Fibroblast of skin of scalp (primary cell): ENCODE data around the gene MAN1C1.
"Not testable (repeated sequence)": the region's sequence is repeated elsewhere in the genome, so short reads cannot be mapped to it uniquely, and the experiment has no call there.

Source experiments
- DNase-seq: peaks from one replicate; pipeline ENCODE4 v3.0.0-alpha.2; 2013

The MAN1C1 gene

GRCh38 chr1:25718732-25719131 is 102.1 kb downstream of the MAN1C1 start:
- DNase-seq = no peak

GRCh38 chr1:25720624-25721023 is 104.0 kb downstream of the MAN1C1 start:
- DNase-seq = no peak

GRCh38 chr1:25723250-25723880 is 106.8 kb downstream of the MAN1C1 start:
- no peak for DNase-seq

GRCh38 chr1:25724201-25724600 is 107.6 kb downstream of the MAN1C1 start:
- no peak for DNase-seq

GRCh38 chr1:25724966-25725365 is 108.4 kb downstream of the MAN1C1 start:
- no peak for DNase-seq

GRCh38 chr1:25725482-25725881 is 108.9 kb downstream of the MAN1C1 start:
- no peak for DNase-seq

- no peak for DNase-seq
Observed at GRCh38 chr1:25727088-25727487, 110.5 kb downstream of the MAN1C1 start.

GRCh38 chr1:25727635-25728286 is 111.2 kb downstream of the MAN1C1 start:
- peak; percentile 34 for DNase-seq

- no peak for DNase-seq
Observed at GRCh38 chr1:25728301-25728935, 111.8 kb downstream of the MAN1C1 start.

- DNase-seq = no peak
Observed at GRCh38 chr1:25729045-25729444, 112.5 kb downstream of the MAN1C1 start.

- no peak for DNase-seq
Observed at GRCh38 chr1:25729790-25730644, 113.4 kb downstream of the MAN1C1 start.

GRCh38 chr1:25731148-25731547 is 114.6 kb downstream of the MAN1C1 start:
- no peak for DNase-seq

- DNase-seq = no peak
Observed at GRCh38 chr1:25731626-25732370, 115.2 kb downstream of the MAN1C1 start.

GRCh38 chr1:25732821-25733220 is 116.2 kb downstream of the MAN1C1 start:
- DNase-seq = no peak

- no peak for DNase-seq
Observed at GRCh38 chr1:25733271-25733670, 116.7 kb downstream of the MAN1C1 start.

GRCh38 chr1:25734991-25735390 is 118.4 kb downstream of the MAN1C1 start:
- DNase-seq = not testable (repeated sequence)

- no peak for DNase-seq
Observed at GRCh38 chr1:25735956-25736529, 119.5 kb downstream of the MAN1C1 start.

- no peak for DNase-seq
Observed at GRCh38 chr1:25737130-25737529, 120.5 kb downstream of the MAN1C1 start.

- no peak for DNase-seq
Observed at GRCh38 chr1:25738499-25738898, 121.9 kb downstream of the MAN1C1 start.

- DNase-seq = no peak
Observed at GRCh38 chr1:25739341-25739740, 122.8 kb downstream of the MAN1C1 start.

- no peak for DNase-seq
Observed at GRCh38 chr1:25740071-25740470, 123.5 kb downstream of the MAN1C1 start.

GRCh38 chr1:25742316-25742715 is 125.7 kb downstream of the MAN1C1 start:
- DNase-seq = no peak
